HEK293T (cell line): ENCODE measurements around the gene ANK2.

Experiments
- BHLHE40 ChIP-seq: fragments of 450-650 bp; IDR thresholded peaks from 2 replicates; pipeline ENCODE4 v1.6.1; 2016; ENCODE audit warnings: mild to moderate bottlenecking, moderate library complexity, borderline replicate concordance
- ELF4 ChIP-seq: fragments of 450-650 bp; IDR thresholded peaks from 2 replicates; pipeline ENCODE4 v1.6.1; 2017; ENCODE audit warnings: antibody characterized with exemption
- FOXA1 ChIP-seq: fragments of 450-650 bp; IDR thresholded peaks from 2 replicates; pipeline ENCODE4 v1.6.1; 2016; ENCODE audit warnings: mild to moderate bottlenecking
- FOXK2 ChIP-seq: fragments of 450-650 bp; IDR thresholded peaks from 2 replicates; pipeline ENCODE4 v1.6.1; 2016; ENCODE audit warnings: mild to moderate bottlenecking
- FOXM1 ChIP-seq: fragments of 450-650 bp; IDR thresholded peaks from 2 replicates; pipeline ENCODE4 v1.6.1; 2017; ENCODE audit warnings: mild to moderate bottlenecking, borderline replicate concordance
- SUZ12 ChIP-seq: fragments of 450-650 bp; IDR thresholded peaks from 2 replicates; pipeline ENCODE4 v1.6.1; 2016; ENCODE audit warnings: mild to moderate bottlenecking
- TARDBP ChIP-seq: fragments of 450-650 bp; IDR thresholded peaks from 2 replicates; pipeline ENCODE4 v1.6.1; 2016
- ZNF384 ChIP-seq: fragments of 450-650 bp; IDR thresholded peaks from 2 replicates; pipeline ENCODE4 v1.6.1; 2016
- TF ChIP-seq, protein P1 (sequence below): fragments of 450-650 bp; IDR thresholded peaks from 2 replicates; pipeline ENCODE4 v1.6.1; 2016

DNA sequence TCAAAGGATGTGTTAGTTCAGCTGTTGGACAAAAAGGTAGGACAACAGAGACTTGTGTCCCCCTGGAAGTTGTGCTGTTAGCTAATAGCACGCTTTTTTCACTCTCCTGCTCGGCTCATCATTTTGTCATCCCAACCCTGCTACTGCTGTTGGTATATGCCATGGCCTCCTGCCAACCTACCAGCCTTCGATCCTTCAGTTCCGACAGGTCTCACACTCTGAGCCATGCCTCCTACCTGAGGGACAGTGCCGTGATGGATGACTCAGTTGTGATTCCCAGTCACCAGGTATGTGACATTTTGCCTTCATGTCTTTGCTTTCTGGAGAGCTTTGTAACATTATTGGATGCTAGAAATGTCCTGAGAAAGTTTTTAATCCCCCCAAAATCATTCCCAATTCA, 268.1 kb downstream of the ANK2 start:
- TF ChIP-seq FOXA1 (no peak), TARDBP (no peak), FOXK2 (no peak), SUZ12 (no peak), FOXM1 (no peak), ELF4 (no peak), BHLHE40 (no peak), ZNF384 (no peak)
- TF ChIP-seq, protein P1, sequence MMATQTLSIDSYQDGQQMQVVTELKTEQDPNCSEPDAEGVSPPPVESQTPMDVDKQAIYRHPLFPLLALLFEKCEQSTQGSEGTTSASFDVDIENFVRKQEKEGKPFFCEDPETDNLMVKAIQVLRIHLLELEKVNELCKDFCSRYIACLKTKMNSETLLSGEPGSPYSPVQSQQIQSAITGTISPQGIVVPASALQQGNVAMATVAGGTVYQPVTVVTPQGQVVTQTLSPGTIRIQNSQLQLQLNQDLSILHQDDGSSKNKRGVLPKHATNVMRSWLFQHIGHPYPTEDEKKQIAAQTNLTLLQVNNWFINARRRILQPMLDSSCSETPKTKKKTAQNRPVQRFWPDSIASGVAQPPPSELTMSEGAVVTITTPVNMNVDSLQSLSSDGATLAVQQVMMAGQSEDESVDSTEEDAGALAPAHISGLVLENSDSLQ: no peak
